HepG2 (cell line): ENCODE data around the gene SRXN1. TPM values are rescaled to one million over a fixed set of nuclear protein-coding genes. Genes with fewer than 3 reads are reported as not detected.

Experiments
- ADNP ChIP-seq: sonication (generic); formaldehyde crosslinking; IDR thresholded peaks from 2 replicates; pipeline ENCODE4 v1.4.0; 2020; ENCODE audit warnings: missing genetic modification reagents
- AGO1 ChIP-seq: fragments of 200-400 bp; formaldehyde crosslinking; IDR thresholded peaks from 2 replicates; pipeline ENCODE4 v1.6.1; 2017; ENCODE audit warnings: mild to moderate bottlenecking, low read depth, low read length, moderate library complexity; ENCODE audit not compliant: poor library complexity, severe bottlenecking
- FOXC1 ChIP-seq: sonication (generic); formaldehyde crosslinking; IDR thresholded peaks from 2 replicates; pipeline ENCODE4 v1.8.0; 2022; ENCODE audit warnings: mild to moderate bottlenecking, missing genetic modification reagents, borderline replicate concordance
- GATAD2A ChIP-seq: IDR thresholded peaks from 2 replicates; pipeline ENCODE4 v1.6.1; 2016
- GFI1 ChIP-seq: sonication (generic); formaldehyde crosslinking; IDR thresholded peaks from 2 replicates; pipeline ENCODE4 v1.5.0; 2020; ENCODE audit warnings: missing genetic modification reagents, mild to moderate bottlenecking, borderline replicate concordance
- NFIC ChIP-seq: IDR thresholded peaks from 2 replicates; pipeline ENCODE4 v1.6.1; 2012; ENCODE audit warnings: mild to moderate bottlenecking, low read length, inconsistent platforms
- NKX3-1 ChIP-seq: sonication (generic); formaldehyde crosslinking; IDR thresholded peaks from 2 replicates; pipeline ENCODE4 v1.5.0; 2020; ENCODE audit warnings: missing genetic modification reagents
- NPAS2 ChIP-seq: sonication (generic); formaldehyde crosslinking; IDR thresholded peaks from 2 replicates; pipeline ENCODE4 v1.8.0; 2022; ENCODE audit warnings: mild to moderate bottlenecking, missing genetic modification reagents, borderline replicate concordance
- SALL1 ChIP-seq: sonication (generic); formaldehyde crosslinking; IDR thresholded peaks from 2 replicates; pipeline ENCODE4 v1.8.0; 2022; ENCODE audit warnings: mild to moderate bottlenecking, missing genetic modification reagents
- SAP130 ChIP-seq: IDR thresholded peaks from 2 replicates; pipeline ENCODE4 v1.6.1; 2016; ENCODE audit warnings: low read depth
- SNRNP70 ChIP-seq: fragments of 200-400 bp; formaldehyde crosslinking; IDR thresholded peaks from 2 replicates; pipeline ENCODE4 v1.6.1; 2017; ENCODE audit warnings: mild to moderate bottlenecking, low read depth, low read length, moderate library complexity
- SOX13 ChIP-seq, 3 experiments: fragments of 450-650 bp in 1 of 3; sonication (generic) in 1 of 3; formaldehyde crosslinking in 1 of 3; IDR thresholded peaks in 2 of 3; conservative IDR thresholded peaks in 1 of 3; 2 replicates each; pipeline versions ENCODE4 v1.5.0 to v1.6.1; 2016 to 2020; ENCODE audit warnings: antibody characterized with exemption in 1 of 3, mild to moderate bottlenecking in 1 of 3, missing compliant biosample characterization in 1 of 3, missing genetic modification reagents in 1 of 3, moderate library complexity in 1 of 3
- SOX5 ChIP-seq: IDR thresholded peaks from 2 replicates; pipeline ENCODE4 v1.6.1; 2016; ENCODE audit warnings: borderline replicate concordance
- SOX6 ChIP-seq, 2 experiments: fragments of 450-650 bp in 1 of 2; sonication (generic) in 1 of 2; formaldehyde crosslinking in 1 of 2; IDR thresholded peaks; 2 replicates each; pipeline versions ENCODE4 v1.4.0 to v1.6.1; 2017 to 2020; ENCODE audit warnings: antibody characterized with exemption in 1 of 2, mild to moderate bottlenecking in 1 of 2, missing genetic modification reagents in 1 of 2
- TAF1 ChIP-seq: sonication (generic); formaldehyde crosslinking; IDR thresholded peaks from 2 replicates; pipeline ENCODE4 v1.4.0; 2020; ENCODE audit warnings: missing genetic modification reagents
- TMF1 ChIP-seq: sonication (generic); formaldehyde crosslinking; IDR thresholded peaks from 2 replicates; pipeline ENCODE4 v1.8.1; 2022; ENCODE audit warnings: low read depth, missing genetic modification reagents
- ZFP41 ChIP-seq: sonication (generic); formaldehyde crosslinking; IDR thresholded peaks from 2 replicates; pipeline ENCODE4 v1.4.0; 2020; ENCODE audit warnings: mild to moderate bottlenecking, missing genetic modification reagents, borderline replicate concordance
- ZFX ChIP-seq: sonication (generic); formaldehyde crosslinking; IDR thresholded peaks from 2 replicates; pipeline ENCODE4 v1.4.0; 2020; ENCODE audit warnings: mild to moderate bottlenecking, low read depth, missing genetic modification reagents, moderate library complexity
- ZNF20 ChIP-seq: sonication (generic); formaldehyde crosslinking; IDR thresholded peaks from 2 replicates; pipeline ENCODE4 v1.4.0; 2020; ENCODE audit warnings: mild to moderate bottlenecking, moderate library complexity, missing genetic modification reagents
- ZNF441 ChIP-seq: sonication (generic); formaldehyde crosslinking; IDR thresholded peaks from 2 replicates; pipeline ENCODE4 v1.7.0; 2021; ENCODE audit warnings: missing genetic modification reagents, borderline replicate concordance
- ZNF451 ChIP-seq: sonication (generic); formaldehyde crosslinking; IDR thresholded peaks from 2 replicates; pipeline ENCODE4 v1.5.0; 2020; ENCODE audit warnings: mild to moderate bottlenecking, missing genetic modification reagents
- ZNF577 ChIP-seq: sonication (generic); formaldehyde crosslinking; IDR thresholded peaks from 2 replicates; pipeline ENCODE4 v1.4.0; 2020; ENCODE audit warnings: mild to moderate bottlenecking, low read depth, missing genetic modification reagents, borderline replicate concordance
- ZNF737 ChIP-seq: sonication (generic); formaldehyde crosslinking; IDR thresholded peaks from 2 replicates; pipeline ENCODE4 v1.5.0; 2020; ENCODE audit warnings: missing genetic modification reagents, mild to moderate bottlenecking, borderline replicate concordance
- ZNF761 ChIP-seq: sonication (generic); formaldehyde crosslinking; conservative IDR thresholded peaks from 2 replicates; pipeline ENCODE4 v1.4.0; 2020; ENCODE audit warnings: mild to moderate bottlenecking, missing genetic modification reagents
- polyA plus RNA-seq, 8 experiments: library from polyadenylated mRNA; depleted of rRNA in 3 of 8; stranded (reverse) in 7 of 8; unstranded in 1 of 8; fragments of >200 nt; fragmentation: Illumina TruSeq in 4 of 8; extraction: Trizol in 4 of 8; gene quantifications; 2 replicates each; pipeline versions ENCODE4 v1.2.1 to v1.2.3, GENCODE V29; 2011 to 2016; ENCODE audit warnings: low read depth in 4 of 8, missing spikeins in 1 of 8, mixed read lengths in 1 of 8; ENCODE audit not compliant: insufficient read depth in 1 of 8
- total RNA-seq, 5 experiments: library from RNA; depleted of rRNA; stranded (reverse); fragments of >200 nt; fragmentation: Illumina TruSeq; extraction: Trizol; gene quantifications; 2 replicates each; pipeline ENCODE4 v1.2.3, GENCODE V29; 2016; ENCODE audit warnings: low read depth in 1 of 5
- TF ChIP-seq, protein P1 (sequence below): sonication (generic); formaldehyde crosslinking; IDR thresholded peaks from 2 replicates; pipeline ENCODE4 v1.8.0; 2022; ENCODE audit warnings: mild to moderate bottlenecking, missing genetic modification reagents, moderate library complexity
- TF ChIP-seq, protein P2 (sequence below): fragments of 450-650 bp; IDR thresholded peaks from 2 replicates; pipeline ENCODE4 v1.6.1; 2017
- TF ChIP-seq, protein P3 (sequence below): IDR thresholded peaks from 2 replicates; pipeline ENCODE4 v1.6.1; 2016
- TF ChIP-seq, protein P4 (sequence below): sonication (generic); formaldehyde crosslinking; IDR thresholded peaks from 2 replicates; pipeline ENCODE4 v1.4.0; 2020; ENCODE audit warnings: missing genetic modification reagents

SRXN1 gene
- total and polyA plus RNA-seq, 2 of the 13 experiments (the other 11 are each of a cell fraction or from before 2014, with no cell fraction given): 29.9 to 87.7 TPM

DNA sequence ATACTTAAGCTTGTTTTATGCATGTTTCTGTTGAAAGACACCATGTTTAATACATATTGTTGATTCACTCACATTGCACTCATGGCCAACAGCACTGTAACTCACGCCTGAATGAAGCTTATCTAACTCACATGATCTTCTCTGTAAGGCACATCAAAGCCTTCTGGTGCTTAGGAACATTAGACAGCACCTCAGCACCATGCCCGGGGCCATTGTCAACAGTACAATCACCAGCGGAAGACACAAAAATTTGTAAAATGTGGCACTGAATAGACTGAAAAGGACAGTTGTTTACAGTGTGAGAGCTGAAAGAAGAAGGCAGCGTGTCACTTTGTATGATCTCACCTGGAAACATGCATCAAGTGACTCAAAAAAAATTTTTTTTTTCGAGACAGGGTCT lies 34.0 kb downstream of the SRXN1 start (continued):
- no peak for TF ChIP-seq ZFP41 (CRISPR knock-in tag)
- TF ChIP-seq SOX5 (CRISPR knock-in tag): peak; percentile 81; the same call in 1 of the 2 replicates
- TF ChIP-seq FOXC1 (CRISPR knock-in tag): no peak
- TF ChIP-seq, protein P1, sequence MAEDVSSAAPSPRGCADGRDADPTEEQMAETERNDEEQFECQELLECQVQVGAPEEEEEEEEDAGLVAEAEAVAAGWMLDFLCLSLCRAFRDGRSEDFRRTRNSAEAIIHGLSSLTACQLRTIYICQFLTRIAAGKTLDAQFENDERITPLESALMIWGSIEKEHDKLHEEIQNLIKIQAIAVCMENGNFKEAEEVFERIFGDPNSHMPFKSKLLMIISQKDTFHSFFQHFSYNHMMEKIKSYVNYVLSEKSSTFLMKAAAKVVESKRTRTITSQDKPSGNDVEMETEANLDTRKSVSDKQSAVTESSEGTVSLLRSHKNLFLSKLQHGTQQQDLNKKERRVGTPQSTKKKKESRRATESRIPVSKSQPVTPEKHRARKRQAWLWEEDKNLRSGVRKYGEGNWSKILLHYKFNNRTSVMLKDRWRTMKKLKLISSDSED: no peak
- TF ChIP-seq, protein P2, sequence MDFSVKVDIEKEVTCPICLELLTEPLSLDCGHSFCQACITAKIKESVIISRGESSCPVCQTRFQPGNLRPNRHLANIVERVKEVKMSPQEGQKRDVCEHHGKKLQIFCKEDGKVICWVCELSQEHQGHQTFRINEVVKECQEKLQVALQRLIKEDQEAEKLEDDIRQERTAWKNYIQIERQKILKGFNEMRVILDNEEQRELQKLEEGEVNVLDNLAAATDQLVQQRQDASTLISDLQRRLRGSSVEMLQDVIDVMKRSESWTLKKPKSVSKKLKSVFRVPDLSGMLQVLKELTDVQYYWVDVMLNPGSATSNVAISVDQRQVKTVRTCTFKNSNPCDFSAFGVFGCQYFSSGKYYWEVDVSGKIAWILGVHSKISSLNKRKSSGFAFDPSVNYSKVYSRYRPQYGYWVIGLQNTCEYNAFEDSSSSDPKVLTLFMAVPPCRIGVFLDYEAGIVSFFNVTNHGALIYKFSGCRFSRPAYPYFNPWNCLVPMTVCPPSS: no peak
- no peak for TF ChIP-seq NKX3-1 (CRISPR knock-in tag)
- no peak for TF ChIP-seq SOX6 (IDR thresholded peaks at IDR 0.05)
- 0 out of 2 replicates have a peak, but pooled peaks have one; percentile 14 for TF ChIP-seq SOX6 (CRISPR knock-in tag; IDR thresholded peaks at IDR 0.05)
- TF ChIP-seq NPAS2 (CRISPR knock-in tag): no peak
- TF ChIP-seq SNRNP70: no peak
- TF ChIP-seq SOX13 (IDR thresholded peaks at IDR 0.05): no peak; the same call in 1 of the 2 replicates
- TF ChIP-seq SOX13 (CRISPR knock-in tag; conservative IDR thresholded peaks at IDR 0.05 in 1 of 2, IDR thresholded peaks at IDR 0.05 in 1 of 2): peak in 1 of 2 experiments; percentile 49; a peak in 1 of 4 replicates
- no peak for TF ChIP-seq ZFX
- TF ChIP-seq, protein P3, sequence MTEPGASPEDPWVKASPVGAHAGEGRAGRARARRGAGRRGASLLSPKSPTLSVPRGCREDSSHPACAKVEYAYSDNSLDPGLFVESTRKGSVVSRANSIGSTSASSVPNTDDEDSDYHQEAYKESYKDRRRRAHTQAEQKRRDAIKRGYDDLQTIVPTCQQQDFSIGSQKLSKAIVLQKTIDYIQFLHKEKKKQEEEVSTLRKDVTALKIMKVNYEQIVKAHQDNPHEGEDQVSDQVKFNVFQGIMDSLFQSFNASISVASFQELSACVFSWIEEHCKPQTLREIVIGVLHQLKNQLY (CRISPR knock-in tag): no peak
- TF ChIP-seq ZNF737 (CRISPR knock-in tag): no peak
- TF ChIP-seq ADNP (CRISPR knock-in tag): no peak
- no peak for TF ChIP-seq NFIC
- no peak for TF ChIP-seq GATAD2A
- TF ChIP-seq, protein P4, sequence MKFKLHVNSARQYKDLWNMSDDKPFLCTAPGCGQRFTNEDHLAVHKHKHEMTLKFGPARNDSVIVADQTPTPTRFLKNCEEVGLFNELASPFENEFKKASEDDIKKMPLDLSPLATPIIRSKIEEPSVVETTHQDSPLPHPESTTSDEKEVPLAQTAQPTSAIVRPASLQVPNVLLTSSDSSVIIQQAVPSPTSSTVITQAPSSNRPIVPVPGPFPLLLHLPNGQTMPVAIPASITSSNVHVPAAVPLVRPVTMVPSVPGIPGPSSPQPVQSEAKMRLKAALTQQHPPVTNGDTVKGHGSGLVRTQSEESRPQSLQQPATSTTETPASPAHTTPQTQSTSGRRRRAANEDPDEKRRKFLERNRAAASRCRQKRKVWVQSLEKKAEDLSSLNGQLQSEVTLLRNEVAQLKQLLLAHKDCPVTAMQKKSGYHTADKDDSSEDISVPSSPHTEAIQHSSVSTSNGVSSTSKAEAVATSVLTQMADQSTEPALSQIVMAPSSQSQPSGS (CRISPR knock-in tag): no peak
- no peak for TF ChIP-seq GFI1 (CRISPR knock-in tag)
- TF ChIP-seq SAP130 (CRISPR knock-in tag): peak; percentile 24; the same call in 1 of the 2 replicates
- TF ChIP-seq ZNF441 (CRISPR knock-in tag): no peak
- no peak for TF ChIP-seq ZNF20
- TF ChIP-seq ZNF577 (CRISPR knock-in tag): no peak
- no peak for TF ChIP-seq AGO1
- no peak for TF ChIP-seq ZNF761 (CRISPR knock-in tag)
- no peak for TF ChIP-seq SALL1 (CRISPR knock-in tag)
- TF ChIP-seq TAF1 (CRISPR knock-in tag): no peak
- no peak for TF ChIP-seq ZNF451
- no peak for TF ChIP-seq TMF1 (CRISPR knock-in tag)
